ENCODE measurements around the gene MAT1A.

- no peak for TF ChIP-seq CTCF (IDR thresholded peaks at IDR 0.05; ENCODE audit: insufficient read depth, low read length)
- TF ChIP-seq GABPA (IDR thresholded peaks at IDR 0.05; ENCODE audit: low read depth) = no peak
- no peak for TF ChIP-seq REST (IDR thresholded peaks at IDR 0.05; ENCODE audit: insufficient replicate concordance, low read depth)
- TF ChIP-seq SPI1 (IDR thresholded peaks at IDR 0.05; ENCODE audit: borderline replicate concordance, low read depth) = no peak
Measured at GRCh38 chr10:80288849-80289248, 609 bp downstream of the MAT1A start.

Data from HL-60 (cell line).